Measurements from ENCODE around the gene TSTD1.

- TF ChIP-seq, protein P1, sequence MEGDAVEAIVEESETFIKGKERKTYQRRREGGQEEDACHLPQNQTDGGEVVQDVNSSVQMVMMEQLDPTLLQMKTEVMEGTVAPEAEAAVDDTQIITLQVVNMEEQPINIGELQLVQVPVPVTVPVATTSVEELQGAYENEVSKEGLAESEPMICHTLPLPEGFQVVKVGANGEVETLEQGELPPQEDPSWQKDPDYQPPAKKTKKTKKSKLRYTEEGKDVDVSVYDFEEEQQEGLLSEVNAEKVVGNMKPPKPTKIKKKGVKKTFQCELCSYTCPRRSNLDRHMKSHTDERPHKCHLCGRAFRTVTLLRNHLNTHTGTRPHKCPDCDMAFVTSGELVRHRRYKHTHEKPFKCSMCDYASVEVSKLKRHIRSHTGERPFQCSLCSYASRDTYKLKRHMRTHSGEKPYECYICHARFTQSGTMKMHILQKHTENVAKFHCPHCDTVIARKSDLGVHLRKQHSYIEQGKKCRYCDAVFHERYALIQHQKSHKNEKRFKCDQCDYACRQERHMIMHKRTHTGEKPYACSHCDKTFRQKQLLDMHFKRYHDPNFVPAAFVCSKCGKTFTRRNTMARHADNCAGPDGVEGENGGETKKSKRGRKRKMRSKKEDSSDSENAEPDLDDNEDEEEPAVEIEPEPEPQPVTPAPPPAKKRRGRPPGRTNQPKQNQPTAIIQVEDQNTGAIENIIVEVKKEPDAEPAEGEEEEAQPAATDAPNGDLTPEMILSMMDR (conservative IDR thresholded peaks at IDR 0.05 in 1 of 2, IDR thresholded peaks at IDR 0.05 in 1 of 2; ENCODE audit: low read depth in 1 of 2, low read length in 2 of 2), result no peak
- TF ChIP-seq EZH2 (IDR thresholded peaks at IDR 0.05; ENCODE audit: low read length, missing control alignments), result no peak
Observed at GRCh38 chr1:161006563-161006962, 32.2 kb downstream of the TSTD1 start.
